GM18873 (cell line): ENCODE data around the gene DCAF11.

Experiments
- ATAC-seq: cut with Tn5 transposase; IDR thresholded peaks from one replicate; pipeline ENCODE4 v1.9.1; 2021; ENCODE audit warnings: mild to moderate bottlenecking, moderate library complexity, moderate number of reproducible peaks; ENCODE audit not compliant: unreplicated experiment, low FRiP score

Gene DCAF11

GRCh38 chr14:24114532-24115421 lies at the start of gene DCAF11, which contains the start of gene NRL:
Gene DCAF11, plus strand, starts transcription at chr14:24114777. Its CDS starts 818 bp downstream, at chr14:24115595.
Gene NRL, minus strand, starts transcription at chr14:24114949. Its CDS starts 32,101 bp downstream, at chr14:24082848.
- peak; percentile 85 for ATAC-seq

GRCh38 chr14:24064856-24065255 lies 49.7 kb upstream of the DCAF11 start:
- no peak for ATAC-seq

- no peak for ATAC-seq
Measured at GRCh38 chr14:24065408-24065807, 49.2 kb upstream of the DCAF11 start.

- ATAC-seq, result no peak
Measured at GRCh38 chr14:24066496-24067132, 48.0 kb upstream of the DCAF11 start.

GRCh38 chr14:24067133-24068082 lies 47.2 kb upstream of the DCAF11 start:
- no peak for ATAC-seq

GRCh38 chr14:24068711-24069410 lies 45.7 kb upstream of the DCAF11 start:
- ATAC-seq, result no peak

GRCh38 chr14:24069411-24069735 lies 45.2 kb upstream of the DCAF11 start:
- ATAC-seq, result no peak

GRCh38 chr14:24070285-24071143 lies 44.1 kb upstream of the DCAF11 start:
- no peak for ATAC-seq

GRCh38 chr14:24071144-24071697 lies 43.4 kb upstream of the DCAF11 start, which contains the start of gene CPNE6:
Gene CPNE6, plus strand, starts transcription at chr14:24071562. Its CDS starts 1,375 bp downstream, at chr14:24072937.
- no peak for ATAC-seq

- no peak for ATAC-seq
Measured at GRCh38 chr14:24071836-24072430, 42.6 kb upstream of the DCAF11 start.

- ATAC-seq, result no peak
Measured at GRCh38 chr14:24072436-24072835, 42.1 kb upstream of the DCAF11 start.

- ATAC-seq, result no peak
Measured at GRCh38 chr14:24072881-24073877, 41.4 kb upstream of the DCAF11 start.

GRCh38 chr14:24074625-24075484 lies 39.7 kb upstream of the DCAF11 start:
- ATAC-seq, result no peak

- no peak for ATAC-seq
Measured at GRCh38 chr14:24075485-24076301, 38.9 kb upstream of the DCAF11 start.

GRCh38 chr14:24076302-24076601 lies 38.3 kb upstream of the DCAF11 start:
- ATAC-seq, result no peak

GRCh38 chr14:24077086-24077485 lies 37.5 kb upstream of the DCAF11 start:
- no peak for ATAC-seq
